Measurements from ENCODE around the gene MTMR10.

DNA sequence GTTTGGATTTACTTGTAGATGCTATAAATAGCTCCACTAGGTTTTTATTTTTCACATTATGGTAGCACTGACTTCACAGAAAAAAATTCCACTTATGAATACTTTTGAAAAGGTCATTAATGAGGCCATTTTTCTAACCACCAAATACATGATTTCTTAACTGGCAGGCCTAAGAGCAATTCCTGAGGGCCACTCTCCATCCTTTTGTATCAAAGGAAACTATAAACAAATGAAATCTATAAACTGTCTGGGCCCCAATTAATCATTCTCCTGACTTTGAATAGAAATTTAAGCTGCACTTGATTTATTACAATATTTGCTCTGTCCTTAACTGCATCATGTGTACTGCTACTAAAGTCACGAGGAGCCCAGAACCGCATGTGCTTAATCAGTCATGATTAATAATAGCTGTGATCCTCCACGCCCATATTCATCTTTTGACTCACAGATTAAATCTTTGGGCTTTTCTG lies 25.1 kb upstream of the MTMR10 start:
- TF ChIP-seq POLR2A (IDR thresholded peaks at IDR 0.05) = no peak
- no peak for TF ChIP-seq CTCF (IDR thresholded peaks at IDR 0.05)
